Measurements from ENCODE around the gene GMIP.

GMIP gene

DNA sequence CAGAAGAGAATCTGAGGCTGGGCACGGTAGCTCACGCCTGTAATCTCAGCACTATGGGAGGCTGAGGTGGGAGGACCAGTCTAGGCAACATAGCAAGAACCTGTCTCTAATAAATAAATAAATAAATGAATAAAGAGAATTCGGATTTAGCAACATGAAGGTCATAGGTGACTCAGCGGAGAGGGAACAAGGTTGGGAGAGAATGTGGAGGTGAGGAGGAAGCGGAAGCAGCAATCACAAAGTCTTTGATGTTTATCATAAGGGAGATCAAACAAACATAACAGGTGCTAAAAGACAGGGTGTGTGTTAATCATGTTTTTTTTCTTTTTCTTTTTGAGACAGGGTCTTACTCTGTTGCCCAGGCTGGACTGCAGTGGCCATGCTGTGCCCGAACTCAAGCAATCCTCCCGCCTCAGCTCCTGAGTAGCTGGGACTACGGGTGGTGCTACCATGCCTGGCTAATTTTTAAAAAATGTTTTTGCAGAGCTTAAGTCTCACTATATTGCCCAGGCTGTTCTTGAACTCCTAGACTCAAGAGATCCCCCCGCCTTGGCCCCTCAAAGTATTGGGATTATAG is 41.2 kb downstream of the GMIP start:
- DNase-seq, result peak; percentile 42 to 77

- DNase-seq, result peak in 1 of 2 donors; percentile 52
Measured at GRCh38 chr19:19600793-19601330, 42.6 kb downstream of the GMIP start.

GRCh38 chr19:19598728-19599451 is 44.6 kb downstream of the GMIP start:
- peak; percentile 81 to 82 for DNase-seq

DNA sequence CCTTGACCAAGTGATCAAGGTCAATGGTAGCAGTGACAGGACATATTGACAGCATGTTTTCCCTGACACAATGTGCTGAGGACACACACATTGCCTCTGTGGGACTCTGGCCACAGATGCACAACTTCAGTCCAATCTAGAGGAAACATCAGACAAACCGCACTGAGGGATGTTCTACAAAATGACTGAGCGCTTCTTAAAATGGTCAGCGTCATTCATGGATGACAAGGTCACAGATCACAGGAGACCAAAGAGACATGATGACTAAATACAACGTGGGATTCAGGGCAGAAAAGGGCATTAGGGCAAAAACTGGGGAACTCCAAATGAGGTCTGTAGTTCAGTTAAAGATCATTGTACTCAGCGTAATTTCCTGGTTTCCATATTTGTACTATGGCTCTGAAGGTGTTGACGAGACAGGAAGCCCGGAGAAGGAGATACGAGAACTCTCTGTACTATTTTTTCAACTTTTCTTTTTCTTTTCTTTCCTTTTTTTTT is 45.6 kb downstream of the GMIP start:
- DNase-seq, result peak; percentile 79 to 94

- DNase-seq, result no peak
Measured at GRCh38 chr19:19595171-19595701, 48.2 kb downstream of the GMIP start.

DNA sequence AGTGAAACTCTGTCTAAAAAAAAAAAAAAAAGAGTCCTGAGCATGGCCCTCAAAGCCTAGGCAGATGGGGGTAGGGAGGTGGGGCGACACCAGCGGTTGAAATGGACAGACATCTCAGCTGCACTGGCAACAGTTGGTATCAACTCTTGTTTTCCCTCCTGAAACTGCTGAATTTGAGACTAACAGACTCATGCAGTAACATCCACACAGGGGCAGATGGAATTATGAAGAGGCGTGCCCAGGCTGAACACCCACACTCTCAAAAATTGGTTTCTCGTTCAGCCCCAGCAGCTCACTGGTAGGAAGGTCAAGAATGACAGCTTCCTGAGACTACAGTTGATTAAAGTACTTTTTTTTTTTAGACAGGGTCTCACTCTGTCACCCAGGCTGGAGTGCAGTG is 49.1 kb downstream of the GMIP start:
- DNase-seq, result no peak

- DNase-seq, result no peak
Measured at GRCh38 chr19:19592690-19593089, 50.8 kb downstream of the GMIP start.

DNA sequence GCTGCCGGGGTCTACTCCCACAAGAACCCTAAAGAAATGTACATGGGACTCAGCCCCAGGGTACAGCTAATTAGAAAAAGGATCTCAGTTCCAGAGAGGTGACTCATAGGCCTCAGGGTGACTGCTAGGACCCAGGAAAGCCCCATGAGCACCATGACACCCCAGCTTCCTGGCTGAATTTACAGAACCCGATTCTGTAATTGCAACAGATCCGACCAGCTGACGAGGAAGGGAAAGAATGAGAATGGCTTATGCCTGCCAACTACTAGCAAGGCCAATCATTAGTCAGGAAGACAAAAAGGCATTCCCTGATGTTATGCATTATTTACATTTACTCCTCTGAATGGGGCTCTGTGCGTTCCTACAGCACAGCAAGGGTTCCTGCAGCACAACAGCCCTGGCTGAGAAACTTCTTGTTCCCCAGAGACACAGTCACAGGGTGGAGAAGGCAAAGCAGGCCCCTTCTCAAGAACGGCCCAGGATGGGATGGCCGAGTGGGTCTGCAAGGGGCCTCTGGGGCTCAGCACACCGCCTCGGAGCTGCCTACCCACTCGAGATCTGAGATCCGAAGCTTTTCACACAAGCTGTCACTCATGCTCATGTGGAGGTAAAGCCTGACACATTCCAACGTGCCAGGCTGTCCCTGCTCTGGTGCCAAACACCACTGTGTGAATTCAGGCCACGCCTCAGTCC is 52.2 kb downstream of the GMIP start:
- peak; percentile 80 to 85 for DNase-seq

- no peak for DNase-seq
Measured at GRCh38 chr19:19588546-19588945, 54.9 kb downstream of the GMIP start.

DNA sequence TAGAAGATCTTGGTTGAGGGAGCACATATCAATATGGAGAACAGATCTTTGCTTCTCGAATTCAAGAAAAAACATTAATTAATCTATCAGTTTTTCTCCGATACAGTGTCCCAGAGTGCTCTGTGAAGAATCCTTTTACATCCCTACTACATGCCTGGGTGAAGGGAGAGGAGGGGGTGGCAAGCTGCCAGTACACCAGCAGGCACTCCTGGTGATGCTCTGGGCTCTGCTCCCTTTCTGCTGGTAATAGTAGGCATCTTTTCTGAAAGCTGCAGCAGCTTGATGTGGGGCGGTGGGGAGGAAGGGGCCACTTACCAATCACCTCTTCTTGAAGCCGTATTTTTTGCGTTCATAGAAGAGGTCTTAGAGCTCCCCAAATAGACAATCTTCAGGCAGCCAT is 55.7 kb downstream of the GMIP start:
- DNase-seq, result no peak

DNA sequence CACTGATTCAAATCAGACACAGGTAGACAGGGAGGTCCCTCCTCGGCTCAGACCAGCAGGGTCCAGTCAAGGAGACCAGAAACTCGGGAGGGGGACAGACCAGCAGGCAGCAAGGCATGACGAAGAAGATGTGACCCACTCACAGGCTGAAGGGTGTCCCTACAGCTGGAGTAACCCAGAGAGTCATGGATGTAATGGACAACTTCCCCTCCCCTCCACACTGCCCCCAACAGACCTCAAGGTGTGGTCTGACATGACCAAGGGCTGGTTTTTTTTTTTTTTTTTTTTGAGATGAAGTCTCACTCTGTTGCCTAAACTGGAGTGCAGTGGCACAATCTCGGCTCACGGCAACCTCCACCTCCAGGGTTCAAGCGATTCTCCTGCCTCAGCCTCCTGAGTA is 59.1 kb downstream of the GMIP start:
- DNase-seq, result no peak

- no peak for DNase-seq
Measured at GRCh38 chr19:19582471-19582870, 61.0 kb downstream of the GMIP start.

DNA sequence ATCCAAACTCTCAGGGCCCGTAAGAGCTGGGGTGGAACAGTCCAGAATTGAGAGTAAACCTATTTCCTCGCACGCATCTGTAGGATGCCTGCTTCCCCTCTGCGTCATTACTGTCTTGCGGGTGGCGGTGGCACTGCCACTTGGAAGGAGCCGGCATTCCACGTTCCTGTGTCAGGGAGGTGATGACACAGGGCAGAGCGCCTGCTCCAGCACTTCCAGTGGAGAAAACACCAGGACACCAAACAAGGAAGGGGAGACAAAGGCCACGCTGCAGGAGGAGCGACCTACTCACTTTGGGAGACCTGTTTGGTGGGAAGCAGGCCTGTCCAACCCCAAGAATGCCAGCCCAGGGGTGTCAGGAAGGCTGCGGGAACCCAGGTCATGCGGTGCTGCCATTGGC is 62.1 kb downstream of the GMIP start:
- no peak for DNase-seq

DNA sequence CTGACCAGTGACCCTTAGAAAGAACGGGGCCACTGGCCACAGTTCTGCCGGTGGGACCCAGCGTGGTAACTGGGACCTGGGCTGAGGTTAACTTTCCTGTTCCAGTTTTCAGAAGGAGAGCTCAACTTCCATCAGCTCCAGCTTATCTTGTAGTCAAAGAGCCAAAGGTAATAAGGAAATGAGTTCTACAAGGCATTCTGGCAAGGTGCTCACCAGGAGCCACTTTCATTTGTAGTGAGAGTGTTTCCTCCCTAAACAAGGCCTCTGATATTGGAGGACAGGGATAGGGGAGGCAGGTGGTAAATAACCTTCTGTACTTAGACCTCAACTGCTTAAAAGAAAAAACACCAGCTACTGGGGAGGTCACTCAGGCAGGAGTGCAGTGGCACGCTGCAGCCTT is 63.0 kb downstream of the GMIP start:
- no peak for DNase-seq

DNA sequence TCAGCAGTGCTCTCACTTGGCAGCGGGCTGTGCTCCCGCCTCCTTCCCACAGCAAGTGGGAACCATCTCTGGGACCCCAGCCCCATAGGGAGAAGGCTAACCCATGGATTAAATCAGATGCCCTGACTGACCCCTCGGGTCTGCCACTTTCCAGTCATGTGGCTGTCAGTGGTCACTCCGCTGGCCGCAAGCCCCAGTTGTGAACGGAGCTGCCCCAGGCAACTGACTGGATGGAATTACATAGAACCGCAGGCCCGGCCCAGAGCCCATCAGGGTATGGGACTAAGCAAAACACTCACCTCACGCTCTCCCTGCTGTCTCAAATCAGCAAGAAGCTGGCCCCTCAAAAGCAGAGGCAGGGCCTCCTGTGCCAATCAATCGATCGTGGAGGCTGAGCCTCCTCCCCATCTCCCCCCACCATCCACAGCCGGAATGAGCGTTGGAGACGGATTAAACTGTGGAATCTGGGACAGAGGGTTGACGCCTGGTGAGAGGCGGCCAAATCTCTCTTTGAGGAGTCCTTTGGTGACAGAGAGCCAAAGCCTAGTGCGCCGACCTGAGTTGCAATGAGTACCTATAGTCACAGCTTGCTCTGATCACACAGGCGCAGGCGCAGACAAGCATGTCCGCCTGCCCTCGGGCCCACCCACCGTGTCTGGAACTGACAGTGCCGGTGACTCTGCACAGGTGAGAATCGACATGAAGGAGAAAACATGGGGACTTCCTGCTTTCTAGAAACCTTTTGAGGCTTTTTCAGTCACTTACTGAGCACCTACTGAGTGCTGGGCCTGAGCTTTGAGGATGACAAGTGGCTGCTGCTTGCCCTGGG is 63.7 kb downstream of the GMIP start:
- DNase-seq, result no peak
